ENCODE results near the gene C10orf71. TPM values are rescaled to one million over a fixed set of nuclear protein-coding genes. Genes with fewer than 3 reads are reported as not detected.

The C10orf71 gene
- total RNA-seq, 5 donors from 2014 or later (not counting 1 experiment from before 2014, with no cell fraction given): not detected

DNA sequence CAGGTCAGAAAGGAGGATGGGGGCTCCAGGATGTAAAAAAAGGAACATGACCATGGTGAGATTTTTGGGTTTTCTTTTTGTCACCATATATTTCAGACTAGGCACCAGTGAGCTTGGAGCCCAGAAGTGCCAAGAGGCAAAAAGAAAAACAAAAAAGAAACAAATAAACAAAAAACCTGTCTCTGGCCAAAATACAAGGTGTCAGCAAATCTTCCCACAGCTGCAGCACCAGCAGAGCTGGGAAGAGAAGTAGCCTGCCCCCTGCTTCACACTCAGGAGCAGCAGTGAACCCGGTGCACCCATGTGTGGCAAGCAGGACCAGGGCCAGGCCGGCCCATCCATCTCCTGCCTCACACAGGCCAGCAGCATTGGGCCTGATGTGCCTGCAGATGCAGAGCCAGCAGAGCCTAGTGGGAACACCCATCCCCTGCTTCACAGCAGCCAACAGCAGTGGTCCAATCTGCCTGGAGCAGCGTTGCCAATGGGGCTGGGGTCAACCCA is 34.7 kb upstream of the C10orf71 start:
- Mint-ChIP-seq H3K9me3 (peaks cover 22 to 27% (median 22%) of the 10 kb centered on the region in 3 donors), H3K4me1 (no peaks in the 10 kb centered on the region), H3K36me3 (no peaks in the 10 kb centered on the region), H3K27ac (no peak overlapping the region), H3K27me3 (peaks cover 0 to 6% of the 10 kb centered on the region in 2 donors), H3K4me3 (no peak overlapping the region)
- H3K4me1 ChIP-seq (ENCODE audit: control insufficient read depth in 1 of 2, extremely low read depth in 1 of 2, insufficient read depth in 2 of 2, low read length in 2 of 2): no peaks in the 10 kb centered on the region
- no peak for ATAC-seq (replicated peaks in 1 of 4)
- no peak for DNase-seq
- no peaks in the 10 kb centered on the region for H3K36me3 ChIP-seq (ENCODE audit: control insufficient read depth in 2 of 2, extremely low read depth in 1 of 2, insufficient read depth in 1 of 2, low read length in 1 of 2)
- peaks cover 0 to 4% of the 10 kb centered on the region in 2 experiments for H3K27me3 ChIP-seq (replicated peaks in 1 of 2; ENCODE audit: control insufficient read depth in 2 of 2, extremely low read depth in 1 of 2, insufficient read depth in 2 of 2, low read length in 1 of 2)
- no peak overlapping the region for H3K27ac ChIP-seq (ENCODE audit: low read length)
- POLR2A ChIA-PET: no interaction called here
- no peak overlapping the region for H3K4me3 ChIP-seq (ENCODE audit: control insufficient read depth in 1 of 2, extremely low read depth in 1 of 2, low read length in 1 of 2)
- CTCF ChIA-PET: no interaction called here
- H3K9me3 ChIP-seq: no peaks in the 10 kb centered on the region
- WGBS (ENCODE audit: insufficient coverage): 100% methylated on average over 2 of the region's 3 CpGs

DNA sequence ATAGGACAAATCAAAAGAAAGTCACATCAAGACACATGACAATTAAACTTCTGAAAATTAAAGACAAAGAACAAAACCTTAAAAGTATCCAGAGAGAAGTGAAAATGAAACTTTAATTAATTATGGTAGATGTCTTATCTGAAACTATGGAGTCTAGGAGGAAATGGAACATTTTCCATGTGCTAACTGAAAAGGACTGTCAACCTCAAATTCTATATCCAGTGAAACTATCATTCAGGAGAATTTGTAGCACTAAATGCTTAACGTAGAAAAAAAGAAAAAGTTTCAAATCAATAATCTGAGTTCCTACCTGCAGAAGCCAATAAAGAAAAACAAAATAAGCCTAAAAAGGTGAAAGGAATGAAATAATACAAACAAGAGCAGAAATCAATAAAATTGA is 33.1 kb upstream of the C10orf71 start:
- no peak for ATAC-seq (replicated peaks in 1 of 4)
- Mint-ChIP-seq H3K36me3 (no peaks in the 10 kb centered on the region), H3K9me3 (peaks cover 22 to 27% (median 22%) of the 10 kb centered on the region in 3 donors), H3K4me3 (no peak overlapping the region), H3K27me3 (peaks cover 0 to 3% of the 10 kb centered on the region in 2 donors), H3K27ac (no peak overlapping the region), H3K4me1 (no peaks in the 10 kb centered on the region)
- Histone ChIP-seq H3K9me3 (no peaks in the 10 kb centered on the region), H3K27ac (ENCODE audit: low read length) (no peak overlapping the region), H3K36me3 (ENCODE audit: control insufficient read depth in 2 of 2, extremely low read depth in 1 of 2, insufficient read depth in 1 of 2, low read length in 1 of 2) (no peaks in the 10 kb centered on the region), H3K4me1 (ENCODE audit: control insufficient read depth in 1 of 2, extremely low read depth in 1 of 2, insufficient read depth in 2 of 2, low read length in 2 of 2) (no peaks in the 10 kb centered on the region), H3K4me3 (ENCODE audit: control insufficient read depth in 1 of 2, extremely low read depth in 1 of 2, low read length in 1 of 2) (no peak overlapping the region), H3K27me3 (replicated peaks in 1 of 2; ENCODE audit: control insufficient read depth in 2 of 2, extremely low read depth in 1 of 2, insufficient read depth in 2 of 2, low read length in 1 of 2) (no peaks in the 10 kb centered on the region)
- DNase-seq: no peak
- no CpG with 5 or more reads among the region's 1 CpG for WGBS (ENCODE audit: insufficient coverage)
- ChIA-PET CTCF (no interaction called here), POLR2A (no interaction called here)

GRCh38 chr10:49268185-49268584 is 30.8 kb upstream of the C10orf71 start:
- no peaks in the 10 kb centered on the region for H3K36me3 Mint-ChIP-seq
- ATAC-seq (replicated peaks in 1 of 4): no peak
- H3K4me1 Mint-ChIP-seq: peaks cover 7 to 10% (median 8%) of the 10 kb centered on the region in 3 donors
- ChIA-PET CTCF (no interaction called here), POLR2A (no interaction called here)
- H3K4me3 Mint-ChIP-seq: no peak overlapping the region
- no peak overlapping the region for H3K27ac ChIP-seq (ENCODE audit: low read length)
- H3K36me3 ChIP-seq (ENCODE audit: control insufficient read depth in 2 of 2, extremely low read depth in 1 of 2, insufficient read depth in 1 of 2, low read length in 1 of 2): no peaks in the 10 kb centered on the region
- no CpG with 5 or more reads among the region's 2 CpGs for WGBS (ENCODE audit: insufficient coverage)
- H3K4me3 ChIP-seq (ENCODE audit: control insufficient read depth in 1 of 2, extremely low read depth in 1 of 2, low read length in 1 of 2): no peak overlapping the region
- H3K9me3 Mint-ChIP-seq: peaks cover 22 to 27% (median 22%) of the 10 kb centered on the region in 3 donors
- no peaks in the 10 kb centered on the region for H3K27me3 ChIP-seq (replicated peaks in 1 of 2; ENCODE audit: control insufficient read depth in 2 of 2, extremely low read depth in 1 of 2, insufficient read depth in 2 of 2, low read length in 1 of 2)
- no peak for DNase-seq
- H3K9me3 ChIP-seq: no peaks in the 10 kb centered on the region
- no peak overlapping the region for H3K27ac Mint-ChIP-seq
- H3K4me1 ChIP-seq (ENCODE audit: control insufficient read depth in 1 of 2, extremely low read depth in 1 of 2, insufficient read depth in 2 of 2, low read length in 2 of 2): peaks cover 0 to 12% of the 10 kb centered on the region in 2 experiments
- peaks cover 0 to 3% of the 10 kb centered on the region in 2 donors for H3K27me3 Mint-ChIP-seq

GRCh38 chr10:49269523-49269922 is 29.4 kb upstream of the C10orf71 start:
- peaks cover 19 to 23% (median 20%) of the 10 kb centered on the region in 3 donors for H3K9me3 Mint-ChIP-seq
- H3K9me3 ChIP-seq: no peaks in the 10 kb centered on the region
- POLR2A ChIA-PET: no interaction called here
- H3K36me3 ChIP-seq (ENCODE audit: control insufficient read depth in 2 of 2, extremely low read depth in 1 of 2, insufficient read depth in 1 of 2, low read length in 1 of 2): no peaks in the 10 kb centered on the region
- H3K27ac ChIP-seq (ENCODE audit: low read length): no peak overlapping the region
- peaks cover 0 to 3% of the 10 kb centered on the region in 2 donors for H3K27me3 Mint-ChIP-seq
- CTCF ChIA-PET: no interaction called here
- peaks cover 7 to 10% (median 8%) of the 10 kb centered on the region in 3 donors for H3K4me1 Mint-ChIP-seq
- H3K4me3 ChIP-seq (ENCODE audit: control insufficient read depth in 1 of 2, extremely low read depth in 1 of 2, low read length in 1 of 2): no peak overlapping the region
- H3K27ac Mint-ChIP-seq: no peak overlapping the region
- no peaks in the 10 kb centered on the region for H3K27me3 ChIP-seq (replicated peaks in 1 of 2; ENCODE audit: control insufficient read depth in 2 of 2, extremely low read depth in 1 of 2, insufficient read depth in 2 of 2, low read length in 1 of 2)
- ATAC-seq (replicated peaks in 1 of 4) (no peak), DNase-seq (no peak)
- peaks cover 0 to 15% of the 10 kb centered on the region in 2 experiments for H3K4me1 ChIP-seq (ENCODE audit: control insufficient read depth in 1 of 2, extremely low read depth in 1 of 2, insufficient read depth in 2 of 2, low read length in 2 of 2)
- WGBS (ENCODE audit: insufficient coverage): 88% methylated on average over 1 of the region's 1 CpG
- H3K36me3 Mint-ChIP-seq: no peaks in the 10 kb centered on the region
- H3K4me3 Mint-ChIP-seq: no peak overlapping the region

DNA sequence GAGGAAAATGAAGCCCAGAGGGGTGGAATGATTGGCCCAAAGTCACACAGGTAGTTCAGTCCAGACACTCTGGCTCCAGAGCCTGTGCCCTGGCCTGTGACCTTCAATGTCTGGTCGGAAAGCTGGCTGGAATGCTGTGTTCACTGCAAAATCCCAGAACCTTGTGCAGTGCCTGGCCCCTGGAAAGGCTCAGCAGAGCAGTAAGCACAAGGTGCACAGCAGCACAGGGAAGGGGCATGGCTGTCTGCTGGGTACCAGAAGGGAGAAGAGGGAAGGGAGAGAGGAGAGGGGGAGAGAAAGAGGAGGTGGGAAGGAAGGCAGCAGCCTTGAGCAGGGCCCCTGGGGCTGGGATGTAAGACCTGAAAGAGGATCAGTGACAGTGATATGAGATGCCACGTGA is 28.4 kb upstream of the C10orf71 start:
- H3K4me3 Mint-ChIP-seq: no peak overlapping the region
- H3K36me3 Mint-ChIP-seq: no peaks in the 10 kb centered on the region
- Histone ChIP-seq H3K27ac (ENCODE audit: low read length) (no peak overlapping the region), H3K9me3 (no peaks in the 10 kb centered on the region), H3K4me1 (ENCODE audit: control insufficient read depth in 1 of 2, extremely low read depth in 1 of 2, insufficient read depth in 2 of 2, low read length in 2 of 2) (peaks cover 0 to 15% of the 10 kb centered on the region in 2 experiments), H3K27me3 (replicated peaks in 1 of 2; ENCODE audit: control insufficient read depth in 2 of 2, extremely low read depth in 1 of 2, insufficient read depth in 2 of 2, low read length in 1 of 2) (no peaks in the 10 kb centered on the region), H3K4me3 (ENCODE audit: control insufficient read depth in 1 of 2, extremely low read depth in 1 of 2, low read length in 1 of 2) (no peak overlapping the region), H3K36me3 (ENCODE audit: control insufficient read depth in 2 of 2, extremely low read depth in 1 of 2, insufficient read depth in 1 of 2, low read length in 1 of 2) (no peaks in the 10 kb centered on the region)
- ChIA-PET CTCF (no interaction called here), POLR2A (no interaction called here)
- no peak overlapping the region for H3K27ac Mint-ChIP-seq
- H3K4me1 Mint-ChIP-seq: peaks cover 7 to 10% (median 8%) of the 10 kb centered on the region in 3 donors
- no peak for ATAC-seq (replicated peaks in 1 of 4)
- peaks cover 0 to 3% of the 10 kb centered on the region in 2 donors for H3K27me3 Mint-ChIP-seq
- DNase-seq: no peak
- WGBS (ENCODE audit: insufficient coverage): 73% methylated on average over 2 of the region's 2 CpGs
- peaks cover 11 to 14% (median 13%) of the 10 kb centered on the region in 3 donors for H3K9me3 Mint-ChIP-seq

DNA sequence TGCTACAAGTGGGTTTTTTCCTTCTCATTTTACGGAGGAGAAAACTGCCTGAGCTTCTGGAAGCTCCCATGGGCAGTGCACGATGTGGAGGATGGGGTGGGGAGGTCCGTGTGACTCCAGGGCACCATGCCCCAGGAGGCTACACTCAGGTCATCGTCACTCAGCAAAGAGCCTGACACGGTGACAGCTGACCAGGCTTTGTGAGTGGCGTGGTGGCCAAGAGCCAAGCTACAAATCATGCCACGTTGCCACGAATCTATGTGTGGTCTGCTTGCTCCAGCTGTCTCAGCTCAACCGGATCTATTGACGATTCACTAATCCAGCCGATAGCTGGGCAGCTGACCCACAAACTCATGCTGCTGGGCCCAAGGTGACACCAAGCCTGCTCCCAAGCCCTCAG is 27.6 kb upstream of the C10orf71 start:
- no peak for ATAC-seq (replicated peaks in 1 of 4)
- WGBS (ENCODE audit: insufficient coverage): 85% methylated on average over 10 of the region's 11 CpGs
- peaks cover 7 to 10% (median 8%) of the 10 kb centered on the region in 3 donors for H3K4me1 Mint-ChIP-seq

More for the DNA sequence above, 27.6 kb upstream of the C10orf71 start:
- no peak for DNase-seq
- peaks cover 0 to 3% of the 10 kb centered on the region in 2 donors for H3K27me3 Mint-ChIP-seq
- POLR2A ChIA-PET: no interaction called here
- Histone ChIP-seq H3K4me3 (ENCODE audit: control insufficient read depth in 1 of 2, extremely low read depth in 1 of 2, low read length in 1 of 2) (no peak overlapping the region), H3K27me3 (replicated peaks in 1 of 2; ENCODE audit: control insufficient read depth in 2 of 2, extremely low read depth in 1 of 2, insufficient read depth in 2 of 2, low read length in 1 of 2) (no peaks in the 10 kb centered on the region), H3K27ac (ENCODE audit: low read length) (no peak overlapping the region), H3K36me3 (ENCODE audit: control insufficient read depth in 2 of 2, extremely low read depth in 1 of 2, insufficient read depth in 1 of 2, low read length in 1 of 2) (no peaks in the 10 kb centered on the region), H3K9me3 (no peaks in the 10 kb centered on the region), H3K4me1 (ENCODE audit: control insufficient read depth in 1 of 2, extremely low read depth in 1 of 2, insufficient read depth in 2 of 2, low read length in 2 of 2) (peaks cover 0 to 15% of the 10 kb centered on the region in 2 experiments)
- no peaks in the 10 kb centered on the region for H3K36me3 Mint-ChIP-seq
- H3K4me3 Mint-ChIP-seq: no peak overlapping the region
- no peak overlapping the region for H3K27ac Mint-ChIP-seq
- H3K9me3 Mint-ChIP-seq: peaks cover 4 to 6% (median 5%) of the 10 kb centered on the region in 3 donors
- CTCF ChIA-PET: no interaction called here
